HG02870 (cell line): ENCODE data around the gene PHYHD1.
"Not testable (repeated sequence)": the region's sequence is repeated elsewhere in the genome, so short reads cannot be mapped to it uniquely, and the experiment has no call there.

Experiments used
- ATAC-seq: cut with Tn5 transposase; IDR thresholded peaks from one replicate; pipeline ENCODE4 v1.9.1; 2021; ENCODE audit warnings: mild to moderate bottlenecking, moderate library complexity; ENCODE audit not compliant: unreplicated experiment

The PHYHD1 gene

GRCh38 chr9:128947527-128948301, 26.9 kb downstream of the PHYHD1 start, which contains the start of the genes DOLK and NUP188:
DOLK (minus strand) TSS chr9:128947603; CDS start chr9:128947303, 300 bp downstream.
NUP188 (plus strand) TSS chr9:128947699; CDS start chr9:128947720, 21 bp downstream.
- ATAC-seq = peak; percentile 65

- not testable (repeated sequence) for ATAC-seq
Observed at GRCh38 chr9:128961403-128961802, 40.6 kb downstream of the PHYHD1 start.

GRCh38 chr9:128969491-128969890, 48.7 kb downstream of the PHYHD1 start:
- ATAC-seq = no peak

- ATAC-seq = no peak
Observed at GRCh38 chr9:128972956-128973355, 52.2 kb downstream of the PHYHD1 start.

GRCh38 chr9:128979111-128979510, 58.3 kb downstream of the PHYHD1 start:
- no peak for ATAC-seq

GRCh38 chr9:128983536-128983935, 62.8 kb downstream of the PHYHD1 start:
- ATAC-seq = no peak

GRCh38 chr9:128986671-128987070, 65.9 kb downstream of the PHYHD1 start:
- no peak for ATAC-seq

- ATAC-seq = no peak
Observed at GRCh38 chr9:128987805-128988204, 67.0 kb downstream of the PHYHD1 start.
